ENCODE data around the gene DDOST.

Gene DDOST

GRCh38 chr1:20662110-20662475 lies 924 bp upstream of the DDOST start:
- no peaks in the 10 kb centered on the region for H4K20me1 ChIP-seq (ENCODE audit: low read depth, low read length)
- peaks cover 4% of the 10 kb centered on the region for H3K36me3 ChIP-seq (ENCODE audit: low read length)
- H3K9me2 ChIP-seq (replicated peaks; ENCODE audit: insufficient read depth, low read length): no peaks in the 10 kb centered on the region
- no peak for TF ChIP-seq CTCF (IDR thresholded peaks at IDR 0.05; ENCODE audit: insufficient read depth, low read length, poor library complexity, severe bottlenecking)
- no peak for TF ChIP-seq EZH2phosphoT487 (conservative IDR thresholded peaks at IDR 0.05; ENCODE audit: low read length)
- peak overlapping the region; percentile 15 for H2AFZ ChIP-seq (ENCODE audit: low read depth, low read length, severe bottlenecking)
- H3K4me2 ChIP-seq (ENCODE audit: low read depth, low read length, poor library complexity, severe bottlenecking): peak overlapping the region; percentile 83
- H3K79me2 ChIP-seq (ENCODE audit: insufficient read depth, low read length): peaks cover 33% of the 10 kb centered on the region
- H3K27me3 ChIP-seq (ENCODE audit: low read length): no peaks in the 10 kb centered on the region
- peak overlapping the region; percentile 95 for H3K9ac ChIP-seq (ENCODE audit: low read length)
- H3K9me3 ChIP-seq (ENCODE audit: insufficient read depth, low read length): no peaks in the 10 kb centered on the region; the same call in 1 of the 2 replicates
- H3K4me3 ChIP-seq (ENCODE audit: insufficient read depth, low read length, poor library complexity, severe bottlenecking): peak overlapping the region; percentile 74
- no peaks in the 10 kb centered on the region for H3F3A ChIP-seq (ENCODE audit: insufficient read depth)
- no peak overlapping the region for H3K27ac ChIP-seq (ENCODE audit: low read depth, low read length)

- Histone ChIP-seq H3K9me3 (ENCODE audit: insufficient read depth, low read length) (no peaks in the 10 kb centered on the region), H4K20me1 (ENCODE audit: low read depth, low read length) (no peaks in the 10 kb centered on the region), H3K27me3 (ENCODE audit: low read length) (no peaks in the 10 kb centered on the region), H3K9ac (ENCODE audit: low read length) (peak overlapping the region; percentile 95), H3K4me2 (ENCODE audit: low read depth, low read length, poor library complexity, severe bottlenecking) (peak overlapping the region; percentile 82), H3K27ac (ENCODE audit: low read depth, low read length) (peak overlapping the region; percentile 25; the same call in 1 of the 2 replicates), H3K9me2 (replicated peaks; ENCODE audit: insufficient read depth, low read length) (no peaks in the 10 kb centered on the region), H2AFZ (ENCODE audit: low read depth, low read length, severe bottlenecking) (peak overlapping the region; percentile 73), H3K4me3 (ENCODE audit: insufficient read depth, low read length, poor library complexity, severe bottlenecking) (peak overlapping the region; percentile 87), H3K79me2 (ENCODE audit: insufficient read depth, low read length) (peaks cover 42% of the 10 kb centered on the region), H3K36me3 (ENCODE audit: low read length) (peaks cover 4% of the 10 kb centered on the region), H3F3A (ENCODE audit: insufficient read depth) (no peaks in the 10 kb centered on the region)
- TF ChIP-seq CTCF (IDR thresholded peaks at IDR 0.05; ENCODE audit: insufficient read depth, low read length, poor library complexity, severe bottlenecking): no peak
- TF ChIP-seq EZH2phosphoT487 (conservative IDR thresholded peaks at IDR 0.05; ENCODE audit: low read length): no peak
Observed at GRCh38 chr1:20660847-20661206, 342 bp downstream of the DDOST start.

- H4K20me1 ChIP-seq (ENCODE audit: low read depth, low read length): no peaks in the 10 kb centered on the region
- H3K9ac ChIP-seq (ENCODE audit: low read length): peak overlapping the region; percentile 95
- no peak overlapping the region for H2AFZ ChIP-seq (ENCODE audit: low read depth, low read length, severe bottlenecking)
- peak overlapping the region; percentile 25; the same call in 1 of the 2 replicates for H3K27ac ChIP-seq (ENCODE audit: low read depth, low read length)
- H3K4me2 ChIP-seq (ENCODE audit: low read depth, low read length, poor library complexity, severe bottlenecking): peak overlapping the region; percentile 82
- no peaks in the 10 kb centered on the region for H3K27me3 ChIP-seq (ENCODE audit: low read length)
- peak overlapping the region; percentile 87 for H3K4me3 ChIP-seq (ENCODE audit: insufficient read depth, low read length, poor library complexity, severe bottlenecking)
- no peaks in the 10 kb centered on the region for H3K9me2 ChIP-seq (replicated peaks; ENCODE audit: insufficient read depth, low read length)
- no peaks in the 10 kb centered on the region for H3K9me3 ChIP-seq (ENCODE audit: insufficient read depth, low read length)
- H3K36me3 ChIP-seq (ENCODE audit: low read length): peaks cover 4% of the 10 kb centered on the region
- no peaks in the 10 kb centered on the region for H3F3A ChIP-seq (ENCODE audit: insufficient read depth)
- TF ChIP-seq CTCF (IDR thresholded peaks at IDR 0.05; ENCODE audit: insufficient read depth, low read length, poor library complexity, severe bottlenecking) (no peak), EZH2phosphoT487 (conservative IDR thresholded peaks at IDR 0.05; ENCODE audit: low read length) (no peak)
- H3K79me2 ChIP-seq (ENCODE audit: insufficient read depth, low read length): peaks cover 42% of the 10 kb centered on the region
Observed at GRCh38 chr1:20660363-20660762, 806 bp downstream of the DDOST start.

All from SU-DHL-6 (cell line).